Measurements from ENCODE around the gene TMEM247. TPM values are rescaled to one million over a fixed set of nuclear protein-coding genes. Genes with fewer than 3 reads are reported as not detected.

Gene TMEM247
- total and polyA plus RNA-seq, 10 of the 15 experiments (the other 5 are each of a cell fraction or from before 2014, with no cell fraction given), result not detected

- no peak overlapping the region for H2AFZ ChIP-seq (ENCODE audit: control insufficient read depth, low read depth, low read length)
- H3K27ac ChIP-seq (ENCODE audit: control insufficient read depth, insufficient read depth), result no peak overlapping the region
- ATAC-seq (peak; percentile 18; the same call in 1 of the 3 replicates), DNase-seq (ENCODE audit: low read depth, low spot score) (no peak), FAIRE-seq (no peak)
- POLR2A ChIA-PET, result no interaction called here
- H3K4me3 ChIP-seq, result no peak overlapping the region
- no peaks in the 10 kb centered on the region; the same call in 2 of the 3 replicates for H3K9me3 ChIP-seq (replicated peaks; ENCODE audit: control insufficient read depth, insufficient read depth, low read length)
- no peaks in the 10 kb centered on the region for H3K4me1 ChIP-seq (ENCODE audit: control insufficient read depth, insufficient read depth, low read length)
- no peak for TF ChIP-seq PML (IDR thresholded peaks at IDR 0.05; ENCODE audit: low read length)
- no peaks in the 10 kb centered on the region for H3K79me2 ChIP-seq (ENCODE audit: control insufficient read depth, insufficient read depth, low read length)
- 26% methylated on average over 5 of the region's 5 CpGs for WGBS (ENCODE audit: insufficient coverage, insufficient replicate concordance, low lambda C conversion rate, missing lambda C conversion rate)
- CTCF ChIA-PET, result interaction anchor here (1.1 kb wide), 1 partner anchor 19 kb away, joined by 3 read pairs; no protein-coding TSS in a partner anchor
- no peaks in the 10 kb centered on the region for H3K36me3 ChIP-seq (ENCODE audit: control insufficient read depth in 2 of 2, insufficient read depth in 2 of 2, low read length in 1 of 2)
- BruUV-seq (replicated peaks), result no TSS peak
- H4K20me1 ChIP-seq (ENCODE audit: control insufficient read depth, insufficient read depth), result no peaks in the 10 kb centered on the region
- RAD21 ChIA-PET (ENCODE audit: unreplicated experiment), result no interaction called here
- SMC1A ChIA-PET (ENCODE audit: uncharacterized antibody, unreplicated experiment), result interaction anchor here (2.0 kb wide), 1 partner anchor 19 kb away, joined by 4 read pairs; no protein-coding TSS in a partner anchor
- in situ Hi-C loops (cut with MboI) (no loop called here), intact Hi-C loops (cut with micrococcal nuclease; ENCODE audit: unreplicated experiment) (no loop called here)
- H3K27me3 ChIP-seq (replicated peaks in 1 of 2; ENCODE audit: control insufficient read depth in 2 of 2, insufficient read depth in 2 of 2, low read length in 1 of 2), result no peaks in the 10 kb centered on the region; a peak in 1 of 4 replicates
- no peak overlapping the region for H3K9ac ChIP-seq (ENCODE audit: control insufficient read depth, insufficient read depth, low read length)
- H3K4me2 ChIP-seq (ENCODE audit: control insufficient read depth, insufficient read depth), result no peak overlapping the region
Observed at GRCh38 chr2:46431481-46432235, 47.7 kb upstream of the TMEM247 start.

GRCh38 chr2:46434851-46435273, 44.5 kb upstream of the TMEM247 start:
- no peaks in the 10 kb centered on the region for H3K36me3 ChIP-seq (ENCODE audit: control insufficient read depth in 2 of 2, insufficient read depth in 2 of 2, low read length in 1 of 2)
- no peaks in the 10 kb centered on the region for H3K4me1 ChIP-seq (ENCODE audit: control insufficient read depth, insufficient read depth, low read length)
- SMC1A ChIA-PET (ENCODE audit: uncharacterized antibody, unreplicated experiment), result no interaction called here
- no TSS peak for BruUV-seq (replicated peaks)
- 60% methylated on average over 3 of the region's 3 CpGs for WGBS (ENCODE audit: insufficient coverage, insufficient replicate concordance, low lambda C conversion rate, missing lambda C conversion rate)
- H2AFZ ChIP-seq (ENCODE audit: control insufficient read depth, low read depth, low read length), result no peak overlapping the region
- in situ Hi-C loops (cut with MboI) (no loop called here), intact Hi-C loops (cut with micrococcal nuclease; ENCODE audit: unreplicated experiment) (no loop called here)
- no peaks in the 10 kb centered on the region for H4K20me1 ChIP-seq (ENCODE audit: control insufficient read depth, insufficient read depth)
- RAD21 ChIA-PET (ENCODE audit: unreplicated experiment), result no interaction called here
- H3K4me2 ChIP-seq (ENCODE audit: control insufficient read depth, insufficient read depth), result no peak overlapping the region
- H3K79me2 ChIP-seq (ENCODE audit: control insufficient read depth, insufficient read depth, low read length), result no peaks in the 10 kb centered on the region
- H3K27me3 ChIP-seq (replicated peaks in 1 of 2; ENCODE audit: control insufficient read depth in 2 of 2, insufficient read depth in 2 of 2, low read length in 1 of 2), result no peaks in the 10 kb centered on the region; a peak in 1 of 4 replicates
- no peak for FAIRE-seq
- POLR2A ChIA-PET, result no interaction called here
- no peak overlapping the region for H3K27ac ChIP-seq (ENCODE audit: control insufficient read depth, insufficient read depth)
- ATAC-seq, result no peak
- no peaks in the 10 kb centered on the region for H3K9me3 ChIP-seq (replicated peaks; ENCODE audit: control insufficient read depth, insufficient read depth, low read length)
- no peak overlapping the region for H3K4me3 ChIP-seq
- H3K9ac ChIP-seq (ENCODE audit: control insufficient read depth, insufficient read depth, low read length), result no peak overlapping the region
- DNase-seq (ENCODE audit: low read depth, low spot score), result no peak
- CTCF ChIA-PET, result no interaction called here
- TF ChIP-seq NKRF (conservative IDR thresholded peaks at IDR 0.05) (no peak), BRCA1 (IDR thresholded peaks at IDR 0.05; ENCODE audit: low read depth, low read length) (no peak), ZNF687 (IDR thresholded peaks at IDR 0.05) (no peak), SUPT20H (IDR thresholded peaks at IDR 0.05; ENCODE audit: borderline replicate concordance, control insufficient read depth, low read depth, low read length) (no peak), WRNIP1 (IDR thresholded peaks at IDR 0.05; ENCODE audit: borderline replicate concordance, low read depth, low read length) (no peak), SIN3A (IDR thresholded peaks at IDR 0.05; ENCODE audit: low read depth, low read length) (no peak), ZNF384 (IDR thresholded peaks at IDR 0.05; ENCODE audit: borderline replicate concordance, low read depth, low read length) (no peak), ZNF622 (IDR thresholded peaks at IDR 0.05) (no peak), ASH2L (IDR thresholded peaks at IDR 0.05; ENCODE audit: borderline replicate concordance, low read depth) (no peak)

Measured in GM12878 (cell line).